ENCODE measurements around the gene CDH4. TPM values are rescaled to one million over a fixed set of nuclear protein-coding genes. Genes with fewer than 3 reads are reported as not detected.

The CDH4 gene
- total and polyA plus RNA-seq, 11 donors = 0.04 to 0.54 (median 0.08) TPM; not detected in 1

GRCh38 chr20:61832181-61832580 is 580.1 kb downstream of the CDH4 start:
- no peaks in the 10 kb centered on the region for H3K4me1 ChIP-seq
- DNase-seq (peak in 1 of 5 donors; percentile 5), ATAC-seq (no peak)
- no peak overlapping the region for H3K27ac ChIP-seq
- no peak for TF ChIP-seq POLR2A (IDR thresholded peaks at IDR 0.05)
- TF ChIP-seq, protein P1, sequence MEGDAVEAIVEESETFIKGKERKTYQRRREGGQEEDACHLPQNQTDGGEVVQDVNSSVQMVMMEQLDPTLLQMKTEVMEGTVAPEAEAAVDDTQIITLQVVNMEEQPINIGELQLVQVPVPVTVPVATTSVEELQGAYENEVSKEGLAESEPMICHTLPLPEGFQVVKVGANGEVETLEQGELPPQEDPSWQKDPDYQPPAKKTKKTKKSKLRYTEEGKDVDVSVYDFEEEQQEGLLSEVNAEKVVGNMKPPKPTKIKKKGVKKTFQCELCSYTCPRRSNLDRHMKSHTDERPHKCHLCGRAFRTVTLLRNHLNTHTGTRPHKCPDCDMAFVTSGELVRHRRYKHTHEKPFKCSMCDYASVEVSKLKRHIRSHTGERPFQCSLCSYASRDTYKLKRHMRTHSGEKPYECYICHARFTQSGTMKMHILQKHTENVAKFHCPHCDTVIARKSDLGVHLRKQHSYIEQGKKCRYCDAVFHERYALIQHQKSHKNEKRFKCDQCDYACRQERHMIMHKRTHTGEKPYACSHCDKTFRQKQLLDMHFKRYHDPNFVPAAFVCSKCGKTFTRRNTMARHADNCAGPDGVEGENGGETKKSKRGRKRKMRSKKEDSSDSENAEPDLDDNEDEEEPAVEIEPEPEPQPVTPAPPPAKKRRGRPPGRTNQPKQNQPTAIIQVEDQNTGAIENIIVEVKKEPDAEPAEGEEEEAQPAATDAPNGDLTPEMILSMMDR (IDR thresholded peaks at IDR 0.05) = no peak
- peaks cover 0 to 35% (median 6%) of the 10 kb centered on the region in 9 donors for H3K27me3 ChIP-seq
- 82 to 87% (median 84%) methylated on average over 2 of the region's 2 CpGs for WGBS, 4 donors
- no peaks in the 10 kb centered on the region for H3K36me3 ChIP-seq
- H3K9me3 ChIP-seq = peaks cover 0 to 5% (median 0%) of the 10 kb centered on the region in 12 donors
- intact Hi-C loops (cut with DNase I) = no loop called here
- H3K4me3 ChIP-seq = no peak overlapping the region

DNA sequence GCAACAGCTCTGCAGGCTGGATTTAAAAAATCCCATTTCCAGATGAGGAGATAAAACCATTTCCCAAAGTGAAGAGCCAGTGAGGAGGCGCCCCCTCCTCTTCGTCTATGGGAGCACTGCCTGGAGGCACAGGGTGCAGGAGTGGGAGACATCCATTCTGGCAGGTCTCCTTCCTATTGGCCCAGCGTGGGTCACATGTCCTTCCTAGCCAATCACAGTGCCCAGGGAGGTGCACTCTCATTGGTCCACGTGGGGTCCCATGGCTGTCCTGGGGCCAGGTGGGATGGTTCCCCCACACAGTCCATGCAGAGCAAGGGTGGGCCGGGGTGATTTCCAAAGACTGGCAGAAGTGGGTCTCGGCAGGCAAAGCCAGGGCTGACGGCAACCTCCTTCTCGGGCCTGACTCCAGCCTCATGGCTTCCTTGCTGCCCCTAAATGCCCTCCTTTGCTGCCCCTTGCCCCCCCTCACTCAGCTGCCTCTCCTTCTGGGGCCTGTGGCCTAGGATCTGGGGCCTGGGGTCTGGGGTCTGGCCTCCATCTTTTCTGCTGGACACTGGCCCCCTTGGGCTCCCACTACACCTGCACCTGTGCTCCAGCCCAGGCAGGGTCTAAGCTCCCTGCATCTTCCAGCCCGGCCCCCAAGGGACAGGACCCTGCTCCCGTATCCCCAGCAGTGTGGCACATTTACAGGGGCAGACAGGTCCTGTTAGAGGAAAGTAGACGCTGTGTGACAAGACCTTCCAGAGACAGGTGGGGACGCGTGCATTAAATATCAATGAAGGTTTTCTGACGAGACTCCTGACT is 581.9 kb downstream of the CDH4 start:
- no peak overlapping the region for H3K4me3 ChIP-seq
- DNase-seq (peak in 2 of 5 donors; percentile 2 to 40), ATAC-seq (peak in 1 of 4 donors; percentile 7)
- H3K27me3 ChIP-seq = peaks cover 0 to 29% (median 6%) of the 10 kb centered on the region in 9 donors
- no peak overlapping the region for H3K27ac ChIP-seq
- no peaks in the 10 kb centered on the region for H3K36me3 ChIP-seq
- intact Hi-C loops (cut with DNase I) = no loop called here
- H3K9me3 ChIP-seq = no peaks in the 10 kb centered on the region
- WGBS, 4 donors = 76 to 82% (median 78%) methylated on average over 13 to 14 of the region's 14 CpGs
- H3K4me1 ChIP-seq = no peaks in the 10 kb centered on the region
- TF ChIP-seq, protein P1 (IDR thresholded peaks at IDR 0.05) = no peak
- no peak for TF ChIP-seq POLR2A (IDR thresholded peaks at IDR 0.05)

DNA sequence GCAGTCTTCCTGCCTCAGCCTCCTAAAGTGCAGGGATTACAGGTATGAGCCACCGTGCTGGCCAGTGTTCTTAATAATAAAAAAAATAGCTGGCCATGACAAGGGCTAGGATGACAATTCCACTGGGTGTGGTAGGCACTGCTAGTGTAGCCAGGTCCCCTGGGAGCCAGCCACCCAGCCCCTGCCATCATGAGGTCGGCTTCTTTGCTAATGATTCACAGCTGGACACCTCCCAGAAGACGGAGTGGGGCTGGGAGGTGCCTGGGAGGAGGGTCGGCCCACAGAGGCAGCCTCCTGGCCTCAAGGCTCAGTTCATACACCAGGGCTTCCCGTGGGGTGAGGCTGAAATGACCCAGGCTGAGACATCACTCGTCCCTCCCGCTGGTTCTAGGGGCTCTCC is 583.2 kb downstream of the CDH4 start:
- ATAC-seq = no peak
- no peaks in the 10 kb centered on the region for H3K9me3 ChIP-seq
- H3K27ac ChIP-seq = no peak overlapping the region
- H3K4me3 ChIP-seq = no peak overlapping the region
- no peaks in the 10 kb centered on the region for H3K4me1 ChIP-seq
- DNase-seq = peak in 2 of 5 donors; percentile 5 to 44
- TF ChIP-seq, protein P1 (IDR thresholded peaks at IDR 0.05) = no peak
- TF ChIP-seq POLR2A (IDR thresholded peaks at IDR 0.05) = no peak
- intact Hi-C loops (cut with DNase I) = no loop called here
- no peaks in the 10 kb centered on the region for H3K36me3 ChIP-seq
- H3K27me3 ChIP-seq = peaks cover 0 to 26% (median 6%) of the 10 kb centered on the region in 9 donors
- 46 to 65% (median 59%) methylated on average over 4 to 7 of the region's 7 CpGs for WGBS, 4 donors

- Histone ChIP-seq H3K4me3 (no peak overlapping the region), H3K27ac (no peak overlapping the region), H3K36me3 (no peaks in the 10 kb centered on the region), H3K9me3 (no peaks in the 10 kb centered on the region), H3K4me1 (no peaks in the 10 kb centered on the region), H3K27me3 (peaks cover 0 to 20% (median 6%) of the 10 kb centered on the region in 9 donors)
- TF ChIP-seq POLR2A (IDR thresholded peaks at IDR 0.05) = no peak
- TF ChIP-seq, protein P1 (IDR thresholded peaks at IDR 0.05) = no peak
- DNase-seq (peak in 2 of 5 donors; percentile 5 to 53), ATAC-seq (no peak)
- intact Hi-C loops (cut with DNase I) = no loop called here
- WGBS, 4 donors = 81 to 87% (median 85%) methylated on average over 13 to 16 of the region's 16 CpGs
Measured at GRCh38 chr20:61835791-61836350, 583.8 kb downstream of the CDH4 start.
